ENCODE data around the gene TRIM61. TPM values are rescaled to one million over a fixed set of nuclear protein-coding genes. Genes with fewer than 3 reads are reported as not detected.
A peak's percentile ranks its signal among the peaks of the same experiment; 100 is the strongest.
"Not testable (repeated sequence)": the region's sequence is repeated elsewhere in the genome, so short reads cannot be mapped to it uniquely, and the experiment has no call there.

TRIM61 gene
- total and polyA plus RNA-seq, 12 donors, result 0.37 to 3.1 (median 2.1) TPM

- no peak overlapping the region for H3K27ac ChIP-seq
- 36 to 46% methylated on average over 5 of the region's 5 CpGs for WGBS, 2 donors
- ATAC-seq (no peak), DNase-seq (no peak)
- no peaks in the 10 kb centered on the region for H3K36me3 ChIP-seq
- no peaks in the 10 kb centered on the region for H3K9me3 ChIP-seq
- no peak overlapping the region for H3K4me3 ChIP-seq
- intact Hi-C loops (cut with DNase I), result no loop called here
- peaks cover 0 to 40% (median 11%) of the 10 kb centered on the region in 7 donors for H3K27me3 ChIP-seq
- H3K4me1 ChIP-seq, result no peaks in the 10 kb centered on the region
- TF ChIP-seq CTCF (IDR thresholded peaks at IDR 0.05), result no peak
These were observed 32.3 kb downstream of the TRIM61 start for GRCh38 chr4:164945146-164945545.

GRCh38 chr4:164943192-164943591, 34.3 kb downstream of the TRIM61 start:
- Histone ChIP-seq H3K36me3 (no peaks in the 10 kb centered on the region), H3K27ac (no peak overlapping the region), H3K27me3 (peaks cover 0 to 33% (median 13%) of the 10 kb centered on the region in 7 donors), H3K9me3 (no peaks in the 10 kb centered on the region), H3K4me1 (no peaks in the 10 kb centered on the region), H3K4me3 (no peak overlapping the region)
- no peak for DNase-seq
- no peak for ATAC-seq
- no peak for TF ChIP-seq CTCF (IDR thresholded peaks at IDR 0.05)
- 83 to 84% methylated on average over 9 of the region's 9 CpGs for WGBS, 2 donors
- intact Hi-C loops (cut with DNase I), result no loop called here

- Histone ChIP-seq H3K27ac (no peak overlapping the region), H3K27me3 (peaks cover 0 to 15% (median 6%) of the 10 kb centered on the region in 7 donors), H3K4me1 (no peaks in the 10 kb centered on the region), H3K36me3 (no peaks in the 10 kb centered on the region), H3K9me3 (no peaks in the 10 kb centered on the region), H3K4me3 (no peak overlapping the region)
- intact Hi-C loops (cut with DNase I), result no loop called here
- TF ChIP-seq CTCF (IDR thresholded peaks at IDR 0.05), result no peak
- DNase-seq (no peak), ATAC-seq (peak in 1 of 8 donors; percentile 12)
These were observed 39.7 kb downstream of the TRIM61 start for GRCh38 chr4:164937576-164938270.

- H3K27me3 ChIP-seq; H3K9me3 ChIP-seq; intact Hi-C loops (cut with DNase I); H3K36me3 ChIP-seq; H3K4me3 ChIP-seq; DNase-seq; ATAC-seq; H3K27ac ChIP-seq; H3K4me1 ChIP-seq: not testable (repeated sequence)
- WGBS, 2 donors, result 77% methylated on average over 9 of the region's 9 CpGs
These were observed 41.4 kb downstream of the TRIM61 start for GRCh38 chr4:164935865-164936606.

- WGBS, 2 donors, result 36 to 63% methylated on average over 1 of the region's 1 CpG
- Histone ChIP-seq H3K27ac (no peak overlapping the region), H3K4me1 (no peaks in the 10 kb centered on the region), H3K4me3 (no peak overlapping the region), H3K9me3 (no peaks in the 10 kb centered on the region), H3K36me3 (no peaks in the 10 kb centered on the region), H3K27me3 (peaks cover 0 to 8% (median 0%) of the 10 kb centered on the region in 7 donors)
- intact Hi-C loops (cut with DNase I), result no loop called here
- no peak for TF ChIP-seq CTCF (IDR thresholded peaks at IDR 0.05)
- no peak for ATAC-seq
- no peak for DNase-seq
These were observed 42.1 kb downstream of the TRIM61 start for GRCh38 chr4:164935363-164935762.

All from heart right ventricle (tissue), 16 donors.